Measurements from ENCODE around the gene TRAF5. TPM values are rescaled to one million over a fixed set of nuclear protein-coding genes. Genes with fewer than 3 reads are reported as not detected.

TRAF5 gene
- total and polyA plus RNA-seq, 7 donors = 1.1 to 5.1 (median 1.8) TPM

- H3K4me3 ChIP-seq = no peak overlapping the region
- ATAC-seq (no peak), DNase-seq (no peak)
- no peaks in the 10 kb centered on the region for H3K9me3 ChIP-seq
- no peaks in the 10 kb centered on the region for H3K27me3 ChIP-seq (ENCODE audit: insufficient read depth in 3 of 3, low read length in 2 of 3)
- H3K27ac ChIP-seq = no peak overlapping the region
- no peaks in the 10 kb centered on the region for H3K36me3 ChIP-seq (ENCODE audit: insufficient read depth in 1 of 2, low read depth in 1 of 2)
- intact Hi-C loops (cut with DNase I) = no loop called here
- H3K4me1 ChIP-seq = no peaks in the 10 kb centered on the region
- 87 to 88% (median 88%) methylated on average over 15 of the region's 15 CpGs for WGBS, 3 donors
- TF ChIP-seq CTCF (IDR thresholded peaks at IDR 0.05) = no peak
Observed at GRCh38 chr1:211336775-211337174, 10.1 kb downstream of the TRAF5 start.

GRCh38 chr1:211337430-211338223 is 11.0 kb downstream of the TRAF5 start:
- Histone ChIP-seq H3K27me3 (ENCODE audit: insufficient read depth in 3 of 3, low read length in 2 of 3) (no peaks in the 10 kb centered on the region), H3K4me1 (no peaks in the 10 kb centered on the region), H3K4me3 (no peak overlapping the region), H3K27ac (no peak overlapping the region), H3K36me3 (ENCODE audit: insufficient read depth in 1 of 2, low read depth in 1 of 2) (no peaks in the 10 kb centered on the region), H3K9me3 (no peaks in the 10 kb centered on the region)
- ATAC-seq (no peak), DNase-seq (no peak)
- no peak for TF ChIP-seq CTCF (IDR thresholded peaks at IDR 0.05)
- 86 to 90% (median 87%) methylated on average over 7 of the region's 7 CpGs for WGBS, 3 donors
- intact Hi-C loops (cut with DNase I) = no loop called here

- Histone ChIP-seq H3K4me1 (no peaks in the 10 kb centered on the region), H3K27ac (no peak overlapping the region)
- 89 to 96% (median 94%) methylated on average over 4 of the region's 4 CpGs for WGBS, 3 donors
Observed at GRCh38 chr1:211338224-211338620, 11.6 kb downstream of the TRAF5 start.

GRCh38 chr1:211339631-211340041 is 13.0 kb downstream of the TRAF5 start:
- H3K4me3 ChIP-seq = no peak overlapping the region
- H3K4me1 ChIP-seq = no peaks in the 10 kb centered on the region
- ATAC-seq (no peak), DNase-seq (no peak)
- H3K27me3 ChIP-seq (ENCODE audit: insufficient read depth in 3 of 3, low read length in 2 of 3) = no peaks in the 10 kb centered on the region
- intact Hi-C loops (cut with DNase I) = no loop called here
- no peak overlapping the region for H3K27ac ChIP-seq
- no peaks in the 10 kb centered on the region for H3K36me3 ChIP-seq (ENCODE audit: insufficient read depth in 1 of 2, low read depth in 1 of 2)
- H3K9me3 ChIP-seq = no peaks in the 10 kb centered on the region
- 61 to 81% (median 74%) methylated on average over 6 of the region's 6 CpGs for WGBS, 3 donors
- no peak for TF ChIP-seq CTCF (IDR thresholded peaks at IDR 0.05)

More at GRCh38 chr1:211338224-211338620, 11.6 kb downstream of the TRAF5 start:
- no peaks in the 10 kb centered on the region for H3K27me3 ChIP-seq (ENCODE audit: insufficient read depth in 3 of 3, low read length in 2 of 3)
- intact Hi-C loops (cut with DNase I) = no loop called here
- no peaks in the 10 kb centered on the region for H3K9me3 ChIP-seq
- H3K36me3 ChIP-seq (ENCODE audit: insufficient read depth in 1 of 2, low read depth in 1 of 2) = no peaks in the 10 kb centered on the region
- DNase-seq = no peak
- no peak overlapping the region for H3K4me3 ChIP-seq
- TF ChIP-seq CTCF (IDR thresholded peaks at IDR 0.05) = no peak
- no peak for ATAC-seq
